Stimulated activated CD4-positive, alpha-beta T cell treated with anti-CD3 and anti-CD28 coated beads, Interleukin-1b, Interleukin-23, amount 100 ng/mL, for 48 hours (primary cell): ENCODE results near the gene NR3C1.
A peak's percentile ranks its signal among the peaks of the same experiment; 100 is the strongest.
"Not testable (repeated sequence)": the region's sequence is repeated elsewhere in the genome, so short reads cannot be mapped to it uniquely, and the experiment has no call there.

ENCODE experiments used
- DNase-seq: peaks from one replicate; pipeline ENCODE4 v3.0.0-alpha.2; 2020

The NR3C1 gene

GRCh38 chr5:143360755-143361154, 42.7 kb downstream of the NR3C1 start:
- no peak for DNase-seq

- no peak for DNase-seq
These were observed 43.6 kb downstream of the NR3C1 start for GRCh38 chr5:143359869-143360268.

GRCh38 chr5:143356855-143357583, 46.5 kb downstream of the NR3C1 start:
- DNase-seq = no peak

- DNase-seq = peak; percentile 33
These were observed 47.8 kb downstream of the NR3C1 start for GRCh38 chr5:143355710-143356109.

GRCh38 chr5:143354025-143354424, 49.5 kb downstream of the NR3C1 start:
- DNase-seq = no peak

GRCh38 chr5:143352691-143353090, 50.8 kb downstream of the NR3C1 start:
- no peak for DNase-seq

GRCh38 chr5:143350751-143351602, 52.5 kb downstream of the NR3C1 start:
- no peak for DNase-seq

GRCh38 chr5:143350341-143350740, 53.1 kb downstream of the NR3C1 start:
- DNase-seq = no peak

- no peak for DNase-seq
These were observed 54.3 kb downstream of the NR3C1 start for GRCh38 chr5:143349177-143349576.

- DNase-seq = no peak
These were observed 55.7 kb downstream of the NR3C1 start for GRCh38 chr5:143347698-143348344.

GRCh38 chr5:143347046-143347445, 56.4 kb downstream of the NR3C1 start:
- DNase-seq = no peak

GRCh38 chr5:143345671-143346440, 57.6 kb downstream of the NR3C1 start:
- DNase-seq = no peak

GRCh38 chr5:143343042-143343441, 60.4 kb downstream of the NR3C1 start:
- no peak for DNase-seq

GRCh38 chr5:143342607-143343006, 60.9 kb downstream of the NR3C1 start:
- no peak for DNase-seq

GRCh38 chr5:143341807-143342570, 61.5 kb downstream of the NR3C1 start:
- no peak for DNase-seq

GRCh38 chr5:143340891-143341685, 62.4 kb downstream of the NR3C1 start:
- no peak for DNase-seq

- no peak for DNase-seq
These were observed 64.7 kb downstream of the NR3C1 start for GRCh38 chr5:143338658-143339366.

GRCh38 chr5:143337946-143338345, 65.5 kb downstream of the NR3C1 start:
- no peak for DNase-seq

GRCh38 chr5:143336485-143336884, 67.0 kb downstream of the NR3C1 start:
- DNase-seq = no peak

GRCh38 chr5:143334903-143335302, 68.6 kb downstream of the NR3C1 start:
- no peak for DNase-seq

GRCh38 chr5:143334380-143334779, 69.1 kb downstream of the NR3C1 start:
- not testable (repeated sequence) for DNase-seq
